MG63 (cell line): Measurements from ENCODE around the gene MAP1LC3B2. TPM values are rescaled to one million over a fixed set of nuclear protein-coding genes. Genes with fewer than 3 reads are reported as not detected.
"Not testable (repeated sequence)": the region's sequence is repeated elsewhere in the genome, so short reads cannot be mapped to it uniquely, and the experiment has no call there.

Source experiments
- DNase-seq: peaks from one replicate; pipeline ENCODE4 v3.0.0-alpha.2; 2020
- H3K27me3 ChIP-seq: fragments of 250-450 bp; sonication (Bioruptor Pico); 2 replicates; pipeline ENCODE4 v1.5.1; 2020; ENCODE audit warnings: mild to moderate bottlenecking, moderate library complexity
- H3K36me3 ChIP-seq: fragments of 250-450 bp; sonication (Bioruptor Pico); 2 replicates; pipeline ENCODE4 v1.5.1; 2020; ENCODE audit warnings: mild to moderate bottlenecking, moderate library complexity
- H3K4me3 ChIP-seq: fragments of 250-450 bp; sonication (Bioruptor Pico); 2 replicates; pipeline ENCODE4 v1.5.1; 2020; ENCODE audit warnings: mild to moderate bottlenecking, moderate library complexity
- H3K9me3 ChIP-seq: fragments of 250-450 bp; sonication (Bioruptor Pico); 2 replicates; pipeline ENCODE4 v1.5.1; 2020; ENCODE audit warnings: mild to moderate bottlenecking, moderate library complexity
- total RNA-seq: library from RNA; depleted of rRNA; stranded (reverse); fragments of >200 nt; shearing (Covaris generic); gene quantifications from 2 replicates; pipeline ENCODE4 v1.2.3, GENCODE V29; 2014; ENCODE audit warnings: low replicate concordance

MAP1LC3B2 gene
- total RNA-seq, 1 experiment from 2014 or later, result 0.26 TPM

- H3K9me3 ChIP-seq, result no peaks in the 10 kb centered on the region
- no peaks in the 10 kb centered on the region for H3K27me3 ChIP-seq
- no peaks in the 10 kb centered on the region for H3K36me3 ChIP-seq
- no peak for DNase-seq
- H3K4me3 ChIP-seq, result no peak overlapping the region
Measured at GRCh38 chr12:116547955-116548501, 11.2 kb upstream of the MAP1LC3B2 start.

GRCh38 chr12:116549993-116550392 is 9.2 kb upstream of the MAP1LC3B2 start:
- no peaks in the 10 kb centered on the region for H3K27me3 ChIP-seq
- no peak overlapping the region for H3K4me3 ChIP-seq
- H3K9me3 ChIP-seq, result no peaks in the 10 kb centered on the region
- no peaks in the 10 kb centered on the region for H3K36me3 ChIP-seq
- no peak for DNase-seq

GRCh38 chr12:116551151-116551550 is 8.0 kb upstream of the MAP1LC3B2 start:
- Histone ChIP-seq H3K9me3 (no peaks in the 10 kb centered on the region), H3K4me3 (no peak overlapping the region), H3K27me3 (no peaks in the 10 kb centered on the region), H3K36me3 (no peaks in the 10 kb centered on the region)
- no peak for DNase-seq

- DNase-seq, result no peak
- no peak overlapping the region for H3K4me3 ChIP-seq
- H3K9me3 ChIP-seq, result no peaks in the 10 kb centered on the region
- no peaks in the 10 kb centered on the region for H3K36me3 ChIP-seq
- H3K27me3 ChIP-seq, result no peaks in the 10 kb centered on the region
Measured at GRCh38 chr12:116551619-116551951, 7.6 kb upstream of the MAP1LC3B2 start.

- Histone ChIP-seq H3K4me3 (no peak overlapping the region), H3K9me3 (no peaks in the 10 kb centered on the region), H3K27me3 (no peaks in the 10 kb centered on the region), H3K36me3 (no peaks in the 10 kb centered on the region)
- no peak for DNase-seq
Measured at GRCh38 chr12:116551952-116552772, 7.0 kb upstream of the MAP1LC3B2 start.

GRCh38 chr12:116552773-116553373 is 6.3 kb upstream of the MAP1LC3B2 start:
- Histone ChIP-seq H3K27me3 (no peaks in the 10 kb centered on the region), H3K9me3 (no peaks in the 10 kb centered on the region), H3K36me3 (no peaks in the 10 kb centered on the region), H3K4me3 (no peak overlapping the region)
- DNase-seq, result no peak

- no peak overlapping the region for H3K4me3 ChIP-seq
- no peaks in the 10 kb centered on the region for H3K9me3 ChIP-seq
- no peaks in the 10 kb centered on the region for H3K36me3 ChIP-seq
- H3K27me3 ChIP-seq, result no peaks in the 10 kb centered on the region
- no peak for DNase-seq
Measured at GRCh38 chr12:116556356-116556952, 2.7 kb upstream of the MAP1LC3B2 start.

- H3K9me3 ChIP-seq, result no peaks in the 10 kb centered on the region
- no peaks in the 10 kb centered on the region for H3K36me3 ChIP-seq
- no peak overlapping the region for H3K4me3 ChIP-seq
- DNase-seq, result no peak
- no peaks in the 10 kb centered on the region for H3K27me3 ChIP-seq
Measured at GRCh38 chr12:116556964-116557698, 2.0 kb upstream of the MAP1LC3B2 start.

- DNase-seq, result no peak
- Histone ChIP-seq H3K36me3 (no peaks in the 10 kb centered on the region), H3K27me3 (no peaks in the 10 kb centered on the region), H3K4me3 (no peak overlapping the region), H3K9me3 (peaks cover 12% of the 10 kb centered on the region)
Measured at GRCh38 chr12:116558280-116559161, 660 bp upstream of the MAP1LC3B2 start.

- Histone ChIP-seq H3K4me3 (no peak overlapping the region), H3K36me3 (no peaks in the 10 kb centered on the region), H3K9me3 (peaks cover 26% of the 10 kb centered on the region), H3K27me3 (no peaks in the 10 kb centered on the region)
- no peak for DNase-seq
Measured at GRCh38 chr12:116561181-116561821, 2.1 kb downstream of the MAP1LC3B2 start.

GRCh38 chr12:116562090-116562489 is 2.9 kb downstream of the MAP1LC3B2 start:
- no peak for DNase-seq
- H3K27me3 ChIP-seq, result no peaks in the 10 kb centered on the region
- H3K4me3 ChIP-seq, result no peak overlapping the region
- H3K9me3 ChIP-seq, result peaks cover 26% of the 10 kb centered on the region
- no peaks in the 10 kb centered on the region for H3K36me3 ChIP-seq

- no peak for DNase-seq
- Histone ChIP-seq H3K27me3 (no peaks in the 10 kb centered on the region), H3K9me3 (peaks cover 26% of the 10 kb centered on the region), H3K4me3 (no peak overlapping the region), H3K36me3 (no peaks in the 10 kb centered on the region)
Measured at GRCh38 chr12:116563262-116563661, 4.1 kb downstream of the MAP1LC3B2 start.

GRCh38 chr12:116564080-116564479 is 4.9 kb downstream of the MAP1LC3B2 start:
- Histone ChIP-seq H3K4me3 (no peak overlapping the region), H3K27me3 (no peaks in the 10 kb centered on the region), H3K36me3 (no peaks in the 10 kb centered on the region), H3K9me3 (peaks cover 26% of the 10 kb centered on the region)
- DNase-seq, result no peak

- not testable (repeated sequence) for H3K36me3 ChIP-seq, H3K27me3 ChIP-seq, DNase-seq, H3K4me3 ChIP-seq
- H3K9me3 ChIP-seq, result peaks cover 26% of the 10 kb centered on the region
Measured at GRCh38 chr12:116565221-116565620, 6.0 kb downstream of the MAP1LC3B2 start.

- Histone ChIP-seq H3K4me3 (no peak overlapping the region), H3K36me3 (no peaks in the 10 kb centered on the region)
Measured at GRCh38 chr12:116565963-116566362, 6.8 kb downstream of the MAP1LC3B2 start.

GRCh38 chr12:116568203-116568602 is 9.0 kb downstream of the MAP1LC3B2 start:
- Histone ChIP-seq H3K27me3 (no peaks in the 10 kb centered on the region), H3K4me3 (no peak overlapping the region), H3K36me3 (no peaks in the 10 kb centered on the region), H3K9me3 (peaks cover 16% of the 10 kb centered on the region)
- no peak for DNase-seq

More at GRCh38 chr12:116565963-116566362, 6.8 kb downstream of the MAP1LC3B2 start:
- H3K9me3 ChIP-seq, result peaks cover 26% of the 10 kb centered on the region
- DNase-seq, result no peak
- H3K27me3 ChIP-seq, result no peaks in the 10 kb centered on the region
